Frontal cortex (tissue), 4 donors: ENCODE measurements around the gene CRTC1. TPM values are rescaled to one million over a fixed set of nuclear protein-coding genes. Genes with fewer than 3 reads are reported as not detected.

ENCODE experiments used
- DNase-seq, 2 donors: peaks; one replicate each; pipeline ENCODE4 v3.0.0; 2012; ENCODE audit warnings: low spot score in 2 of 2
- FAIRE-seq: peaks from 2 replicates; lab custom pipeline; 2012; peaks lifted over from hg19 to GRCh38; lab: Jason Lieb, UNC
- total RNA-seq: library from RNA; depleted of rRNA; stranded (reverse); fragments of >200 nt; gene quantifications from one replicate; pipeline ENCODE4 v1.2.3, GENCODE V29; 2014
- donor health status: control.
- donor health status: control.
- donor health status: control.

CRTC1 gene
- 7.3 TPM for total RNA-seq

- DNase-seq = peak; percentile 89 to 94
- no peak for FAIRE-seq
Measured at GRCh38 chr19:18683109-18683957, at the start of gene CRTC1. TSS of gene CRTC1 (plus strand) at chr19:18683680. CDS start at chr19:18683703, 23 bp downstream.

DNA sequence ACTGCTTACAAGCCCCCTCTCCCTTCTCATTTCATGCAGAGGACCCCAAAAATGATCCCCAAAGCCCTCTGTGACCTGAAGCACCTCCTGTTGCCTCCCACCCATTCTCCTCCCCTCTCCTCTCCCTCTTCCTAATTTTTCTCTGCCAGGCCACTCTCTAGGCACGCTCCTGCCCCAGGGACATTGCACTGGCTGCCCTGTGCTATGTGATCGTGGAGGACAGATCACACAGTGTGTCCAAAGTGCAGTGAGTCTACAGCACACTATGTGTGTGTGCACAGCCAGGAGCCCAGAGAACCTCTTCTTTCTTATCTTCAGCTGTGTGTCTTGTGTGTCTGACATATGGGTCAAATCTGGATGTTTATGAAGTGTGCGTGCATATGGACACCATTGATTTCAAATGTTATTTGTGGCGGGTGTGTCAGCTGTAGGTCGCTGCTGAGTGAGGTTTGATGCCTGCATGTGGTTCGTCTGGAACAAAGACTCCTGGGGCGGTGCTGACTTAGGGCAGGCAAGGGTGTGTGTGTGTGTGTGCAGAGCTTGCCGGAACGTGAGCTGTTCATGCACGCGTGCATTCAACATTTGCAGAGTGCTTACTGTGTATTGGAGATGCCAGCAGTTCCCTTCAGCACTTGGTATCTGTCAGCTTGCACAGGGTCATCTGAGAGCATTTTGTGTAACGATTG is 48.7 kb upstream of the CRTC1 start:
- FAIRE-seq = no peak
- DNase-seq = no peak

DNA sequence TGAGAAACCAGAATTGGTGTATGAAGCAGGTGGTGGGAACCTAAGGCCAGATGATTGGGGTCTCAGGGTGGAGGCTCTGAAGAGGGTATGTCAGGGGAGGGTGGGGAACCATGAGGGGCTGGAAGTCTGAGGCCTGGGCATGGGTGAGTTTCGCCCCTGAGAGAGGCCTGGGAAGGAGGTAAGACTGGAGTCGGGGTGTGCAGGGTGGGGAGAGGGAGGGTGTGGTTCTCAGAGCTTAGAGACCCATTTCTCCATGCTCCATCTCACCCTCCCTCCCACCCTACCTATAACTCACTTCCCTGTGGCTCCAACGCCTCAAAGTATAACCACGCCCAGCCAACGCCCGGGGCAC is 47.7 kb upstream of the CRTC1 start:
- DNase-seq (no peak), FAIRE-seq (no peak)

DNA sequence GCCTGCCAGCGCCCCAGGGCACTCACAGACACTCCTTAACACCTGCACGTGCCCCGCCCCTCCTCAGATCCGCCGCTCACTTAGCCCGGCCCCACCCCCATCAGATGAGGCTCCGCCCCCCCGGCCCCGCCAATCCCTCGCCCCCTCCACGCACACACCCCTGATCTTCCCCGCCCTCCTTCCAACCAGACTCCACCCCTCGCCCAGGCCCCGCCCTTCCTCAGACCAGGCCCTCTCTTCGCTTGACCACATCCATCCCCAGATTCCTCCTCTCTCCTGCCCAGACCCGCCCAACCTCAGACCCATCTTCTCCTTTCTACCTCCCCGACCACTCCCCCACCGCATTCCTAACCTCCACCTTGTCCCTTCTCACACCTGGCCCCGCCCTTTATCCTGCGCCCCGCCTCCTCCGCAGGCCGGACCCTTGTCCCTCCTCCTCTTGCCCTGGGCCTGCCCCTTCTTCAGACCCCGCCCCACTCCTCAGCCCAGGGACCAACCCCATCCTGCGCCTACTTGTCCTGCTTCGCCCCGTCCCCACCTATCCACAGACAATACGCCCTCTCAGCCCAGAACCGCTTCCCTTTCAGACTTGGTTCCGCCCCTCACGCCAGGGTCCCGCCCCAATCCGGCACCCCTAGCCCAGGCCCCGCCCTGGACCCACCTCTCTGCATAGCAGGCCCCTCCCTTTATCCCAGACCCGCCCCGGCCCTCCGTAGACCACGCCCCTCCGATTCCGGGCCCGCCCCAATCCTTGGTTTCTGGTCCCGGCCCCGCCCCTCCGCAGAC is 47.1 kb upstream of the CRTC1 start:
- DNase-seq (peak; percentile 97 to 99), FAIRE-seq (no peak)

DNA sequence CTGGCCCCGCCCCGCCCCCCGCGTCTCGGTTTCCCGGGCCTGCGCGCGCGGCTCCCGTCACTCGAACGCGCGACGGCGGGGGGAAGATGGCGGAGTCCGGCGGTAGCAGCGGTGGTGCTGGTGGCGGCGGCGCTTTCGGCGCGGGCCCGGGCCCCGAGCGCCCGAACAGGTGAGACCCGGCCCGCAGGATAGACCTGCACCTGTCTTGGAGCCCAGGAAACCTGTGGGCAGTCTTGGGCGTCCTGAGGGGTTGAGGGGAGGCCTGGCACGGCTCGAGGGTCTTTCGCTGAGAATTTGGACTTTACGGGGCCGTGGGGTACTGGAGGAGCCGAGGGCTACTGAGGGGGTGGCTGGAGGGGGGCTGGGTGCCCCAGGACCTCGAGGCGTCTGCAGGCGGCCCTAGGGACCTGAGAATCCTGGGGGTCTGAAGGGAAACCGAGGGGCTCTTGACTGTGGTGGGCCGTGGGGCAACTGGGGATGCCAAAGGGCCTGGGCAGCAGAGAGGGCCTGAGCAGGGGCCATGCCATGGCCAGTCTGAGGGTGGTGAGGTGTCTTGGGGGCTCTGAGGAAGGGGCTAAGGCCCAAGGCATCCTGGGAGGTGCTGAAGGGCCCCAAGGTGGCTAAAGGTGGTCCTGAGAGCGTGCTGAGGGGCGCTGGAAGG is 46.4 kb upstream of the CRTC1 start, which contains the start of gene KLHL26:
Gene KLHL26 (plus strand): TSS at position 60 of the 661 bp plus-strand sequence. CDS start 27 bp downstream, at position 87.
- no peak for FAIRE-seq
- DNase-seq = no peak

GRCh38 chr19:18637673-18638630 is 45.5 kb upstream of the CRTC1 start:
- DNase-seq = no peak
- no peak for FAIRE-seq

GRCh38 chr19:18639706-18640243 is 43.7 kb upstream of the CRTC1 start:
- no peak for FAIRE-seq

DNA sequence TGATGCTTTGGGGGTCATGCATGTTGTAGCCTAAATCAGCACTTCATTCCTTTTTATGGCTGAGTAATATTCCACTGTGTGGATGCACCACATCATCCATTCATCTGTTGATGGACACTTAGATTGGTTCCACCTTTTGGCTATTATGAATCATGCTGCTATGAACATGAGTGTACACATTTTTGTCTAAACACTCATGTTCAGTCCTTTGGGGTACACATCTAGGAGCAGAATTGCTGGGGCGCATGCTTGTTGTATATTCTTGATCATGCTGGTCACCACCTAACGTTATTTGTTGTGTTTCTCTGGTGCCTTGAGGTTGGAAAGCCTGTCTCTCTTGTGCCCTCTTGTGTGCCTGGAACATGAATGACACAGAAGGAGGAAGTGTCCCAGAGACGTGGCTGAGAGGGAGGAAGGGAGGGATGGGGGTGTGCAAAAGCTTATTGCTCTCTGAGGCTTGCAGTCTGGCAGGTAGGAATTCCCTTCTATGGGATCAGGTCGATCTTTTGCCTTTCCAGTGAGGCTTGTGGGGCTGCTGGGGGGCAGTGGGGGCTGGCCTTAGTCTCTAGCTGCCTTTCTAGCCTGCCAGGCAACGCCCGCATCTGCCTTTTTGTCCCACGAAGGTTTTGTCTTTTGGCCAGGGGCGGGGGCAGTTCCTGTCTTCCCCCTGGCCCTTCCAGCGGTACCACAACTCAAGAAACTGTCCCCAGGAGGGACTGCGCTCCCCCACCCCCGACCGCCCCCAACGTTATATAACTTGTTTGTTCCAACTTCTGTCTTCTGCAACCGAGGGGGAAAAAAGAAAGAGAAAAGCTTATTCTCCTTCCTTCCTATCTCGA is 39.1 kb upstream of the CRTC1 start:
- FAIRE-seq (no peak), DNase-seq (no peak)

More at GRCh38 chr19:18639706-18640243, 43.7 kb upstream of the CRTC1 start:
- DNase-seq = no peak

DNA sequence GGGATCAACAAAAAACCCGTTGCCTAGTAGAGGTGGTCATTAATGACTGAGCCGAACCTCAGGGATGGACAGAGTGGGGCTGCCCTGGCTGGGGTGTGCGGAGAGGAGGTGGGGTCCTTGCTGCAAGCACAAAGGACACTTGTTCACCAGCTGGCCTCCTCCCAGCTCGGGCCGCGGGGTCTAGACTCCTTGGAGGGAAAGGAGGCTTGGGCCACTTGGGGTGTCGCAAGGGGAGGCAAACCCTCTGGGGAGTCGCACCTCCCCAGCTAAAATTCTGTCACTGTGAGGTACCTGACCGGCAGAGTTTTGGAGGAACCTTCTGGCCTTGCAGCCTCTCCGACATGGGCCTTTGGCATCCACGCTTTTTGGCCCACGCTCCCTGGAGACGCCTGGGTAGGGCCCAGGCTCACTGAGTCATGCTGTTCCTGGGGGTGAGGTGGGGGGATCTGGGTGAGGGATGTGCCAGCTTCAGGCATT is 38.4 kb upstream of the CRTC1 start:
- no peak for FAIRE-seq
- peak in 1 of 2 donors; percentile 62 for DNase-seq

GRCh38 chr19:18646535-18647370 is 36.7 kb upstream of the CRTC1 start:
- no peak for DNase-seq
- FAIRE-seq = no peak

DNA sequence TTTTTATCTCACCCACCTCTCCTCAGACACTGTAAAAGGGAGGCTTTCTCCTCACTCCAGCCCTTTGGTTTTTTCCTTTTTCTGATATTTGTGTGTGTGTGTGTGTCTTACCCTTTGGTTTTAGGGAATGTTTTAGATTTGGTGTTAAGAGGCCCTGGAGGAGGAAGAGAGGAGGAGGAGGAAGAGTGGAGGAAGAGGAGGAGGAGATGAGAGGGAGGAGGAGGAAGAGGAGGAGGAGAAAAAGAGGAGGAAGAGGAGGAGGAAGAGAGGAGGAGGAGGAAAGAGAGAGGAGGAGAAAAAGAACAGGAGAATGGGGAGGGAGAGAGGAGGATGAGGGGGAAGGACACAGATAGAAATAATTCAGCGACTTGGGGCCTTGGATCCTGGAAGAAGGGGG is 36.1 kb upstream of the CRTC1 start:
- DNase-seq (no peak), FAIRE-seq (no peak)

GRCh38 chr19:18647807-18648206 is 35.7 kb upstream of the CRTC1 start:
- FAIRE-seq = no peak
- DNase-seq = no peak

- no peak for DNase-seq
- no peak for FAIRE-seq
Measured at GRCh38 chr19:18648973-18649315, 34.5 kb upstream of the CRTC1 start.

DNA sequence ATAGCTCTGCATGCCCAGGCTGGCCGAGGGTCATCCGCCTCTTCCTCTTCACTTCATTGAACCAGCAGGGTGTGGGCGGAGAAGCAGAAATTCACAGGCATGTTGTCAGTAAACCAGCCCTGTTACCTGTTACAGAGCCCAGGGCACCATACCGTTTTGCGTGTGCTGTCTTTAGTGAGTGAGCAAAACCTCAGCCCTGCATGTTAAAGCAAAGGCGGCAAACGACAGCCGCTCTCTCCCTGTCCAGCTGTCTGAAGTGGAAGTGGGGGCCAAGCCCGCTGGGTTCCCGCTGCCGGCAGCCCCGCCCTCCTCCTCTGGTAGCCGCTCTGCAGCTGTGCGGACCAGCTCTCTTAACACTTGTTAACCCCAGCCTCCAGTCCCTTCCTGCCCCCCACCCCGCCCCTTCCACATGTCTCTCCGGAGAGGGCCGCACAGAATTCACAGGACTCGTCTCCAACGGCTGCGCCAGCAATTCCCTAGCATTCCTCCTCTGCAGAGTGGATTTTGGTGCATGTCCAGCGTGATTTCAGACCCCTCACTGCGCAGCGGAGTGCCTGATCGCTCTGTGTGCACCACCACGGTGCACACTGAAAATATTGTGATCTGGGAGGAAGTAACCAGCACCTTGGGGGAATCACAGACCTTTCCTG is 34.0 kb upstream of the CRTC1 start:
- no peak for FAIRE-seq
- peak in 1 of 2 donors; percentile 64 for DNase-seq

DNA sequence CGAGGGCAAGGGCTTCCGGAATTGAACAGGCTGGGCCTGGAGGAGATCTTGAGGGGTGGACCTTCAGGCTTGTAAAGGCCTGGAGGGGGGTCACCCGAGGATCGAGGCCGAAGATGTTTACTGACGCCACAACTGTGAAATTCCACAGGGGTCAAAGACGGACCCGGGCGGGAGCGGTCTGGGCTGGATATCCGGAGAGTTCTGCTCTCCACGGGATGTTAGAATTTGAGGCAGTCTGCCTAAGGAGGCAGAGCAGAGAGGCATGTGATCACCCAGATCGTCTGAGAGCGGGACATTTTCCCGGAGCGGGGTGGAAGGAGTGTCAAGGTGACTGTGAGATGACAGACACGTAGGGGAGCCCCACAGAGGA is 33.5 kb upstream of the CRTC1 start:
- DNase-seq = no peak

GRCh38 chr19:18650468-18651041 is 32.9 kb upstream of the CRTC1 start:
- no peak for FAIRE-seq
- DNase-seq = no peak

More for the DNA sequence above, 33.5 kb upstream of the CRTC1 start:
- FAIRE-seq = no peak
